GM23338 (cell line): ENCODE results near the gene CSF2. TPM values are rescaled to one million over a fixed set of nuclear protein-coding genes. Genes with fewer than 3 reads are reported as not detected.

ENCODE experiments used
- ATAC-seq: fragments of 200-7000 bp; cut with Tn5 transposase; 3 replicates; pipeline ENCODE4 v1.9.1; 2020
- DNase-seq: peaks from one replicate; pipeline ENCODE4 v3.0.0-alpha.2; 2015; ENCODE audit warnings: low spot score
- H2AFZ ChIP-seq: fragments of 200-600 bp; sonication (generic); 2 replicates; pipeline ENCODE4 v1.8.0; 2016; ENCODE audit warnings: antibody characterized with exemption, mild to moderate bottlenecking, moderate library complexity
- H3F3A ChIP-seq: fragments of 200-600 bp; sonication (generic); replicated peaks from 2 replicates; pipeline ENCODE4 v1.8.0; 2017; ENCODE audit warnings: antibody characterized with exemption, mixed run types, low read depth
- H3K27ac ChIP-seq: fragments of 200-600 bp; sonication (generic); 2 replicates; pipeline ENCODE4 v1.6.1; 2016; ENCODE audit warnings: low read depth
- H3K27me3 ChIP-seq: fragments of 200-600 bp; sonication (generic); 2 replicates; pipeline ENCODE4 v1.8.0; 2016; ENCODE audit warnings: mild to moderate bottlenecking, mixed run types, moderate library complexity; ENCODE audit not compliant: insufficient read depth
- H3K36me3 ChIP-seq: fragments of 200-600 bp; sonication (generic); 2 replicates; pipeline ENCODE4 v1.8.0; 2016; ENCODE audit warnings: mild to moderate bottlenecking; ENCODE audit not compliant: insufficient read depth
- H3K4me1 ChIP-seq: fragments of 200-600 bp; sonication (generic); 2 replicates; pipeline ENCODE4 v1.8.0; 2016; ENCODE audit warnings: mild to moderate bottlenecking, moderate library complexity; ENCODE audit not compliant: insufficient read depth
- H3K4me2 ChIP-seq: fragments of 200-600 bp; sonication (generic); 2 replicates; pipeline ENCODE4 v1.7.1; 2017; ENCODE audit warnings: mixed run types
- H3K4me3 ChIP-seq: fragments of 200-600 bp; sonication (generic); 2 replicates; pipeline ENCODE4 v1.6.1; 2016; ENCODE audit warnings: mixed run types
- H3K79me2 ChIP-seq: fragments of 200-600 bp; sonication (generic); replicated peaks from 2 replicates; pipeline ENCODE4 v1.8.0; 2017; ENCODE audit warnings: mild to moderate bottlenecking; ENCODE audit not compliant: insufficient read depth
- H3K9me2 ChIP-seq: fragments of 200-600 bp; sonication (generic); 2 replicates; pipeline ENCODE4 v1.8.0; 2017; ENCODE audit not compliant: insufficient read depth
- H4K20me1 ChIP-seq: fragments of 200-600 bp; sonication (generic); replicated peaks from 2 replicates; pipeline ENCODE4 v1.8.0; 2017; ENCODE audit warnings: mild to moderate bottlenecking; ENCODE audit not compliant: insufficient read depth
- H3K27ac Mint-ChIP-seq: 2 replicates; pipeline ENCODE4 v1.8.0; 2020; ENCODE audit warnings: inconsistent platforms, mild to moderate bottlenecking, moderate library complexity, mixed read lengths
- H3K27me3 Mint-ChIP-seq: 3 replicates; pipeline ENCODE4 v1.8.0; 2022; ENCODE audit warnings: low read depth, mild to moderate bottlenecking, moderate library complexity, mixed read lengths, inconsistent platforms; ENCODE audit not compliant: insufficient read depth, poor library complexity
- H3K36me3 Mint-ChIP-seq: 3 replicates; pipeline ENCODE4 v1.8.0; 2021; ENCODE audit warnings: low read depth, mild to moderate bottlenecking, inconsistent platforms, moderate library complexity, mixed read lengths
- H3K4me1 Mint-ChIP-seq: 3 replicates; pipeline ENCODE4 v1.8.0; 2020; ENCODE audit warnings: mild to moderate bottlenecking, inconsistent platforms, mixed read lengths
- H3K4me3 Mint-ChIP-seq: 3 replicates; pipeline ENCODE4 v1.8.0; 2021; ENCODE audit warnings: moderate library complexity, mild to moderate bottlenecking, inconsistent platforms, mixed read lengths
- H3K9me3 Mint-ChIP-seq: 3 replicates; pipeline ENCODE4 v1.8.0; 2020; ENCODE audit warnings: moderate library complexity, mild to moderate bottlenecking, inconsistent platforms, mixed read lengths
- CREB1 ChIP-seq: fragments of 250-450 bp; sonication (Bioruptor Pico); IDR thresholded peaks from 2 replicates; pipeline ENCODE4 v1.5.0; 2020; ENCODE audit warnings: low read depth, mild to moderate bottlenecking, moderate library complexity
- EZH2 ChIP-seq: fragments of 200-600 bp; sonication (generic); IDR thresholded peaks from one replicate; pipeline ENCODE4 v1.8.0; 2017; ENCODE audit warnings: antibody characterized with exemption, mild to moderate bottlenecking, low read depth; ENCODE audit not compliant: unreplicated experiment
- EZH2phosphoT487 ChIP-seq: fragments of 200-600 bp; sonication (generic); IDR thresholded peaks from one replicate; pipeline ENCODE4 v1.8.1; 2018; ENCODE audit warnings: antibody characterized with exemption; ENCODE audit not compliant: unreplicated experiment
- JUNB ChIP-seq: IDR thresholded peaks from one replicate; pipeline ENCODE4 v1.6.1; 2016; ENCODE audit warnings: antibody characterized with exemption; ENCODE audit not compliant: unreplicated experiment
- NANOG ChIP-seq: IDR thresholded peaks from 2 replicates; pipeline ENCODE4 v1.6.1; 2016; ENCODE audit warnings: antibody characterized with exemption, borderline replicate concordance
- POLR2AphosphoS5 ChIP-seq: IDR thresholded peaks from 2 replicates; pipeline ENCODE4 v1.6.1; 2016; ENCODE audit warnings: antibody characterized with exemption, low read depth
- STAT1 ChIP-seq: IDR thresholded peaks from one replicate; pipeline ENCODE4 v1.6.1; 2016; ENCODE audit warnings: antibody characterized with exemption; ENCODE audit not compliant: unreplicated experiment
- ZNF114 ChIP-seq: fragments of 250-450 bp; sonication (Bioruptor Pico); IDR thresholded peaks from 2 replicates; pipeline ENCODE4 v1.5.0; 2020; ENCODE audit warnings: mild to moderate bottlenecking, moderate library complexity
- ZNF331 ChIP-seq: fragments of 250-450 bp; sonication (Bioruptor Pico); IDR thresholded peaks from 2 replicates; pipeline ENCODE4 v1.5.0; 2020; ENCODE audit warnings: low read depth, mild to moderate bottlenecking, moderate library complexity
- polyA plus RNA-seq: library from polyadenylated mRNA; unstranded; fragments of >200 nt; fragmentation: Nextera tagmentation; extraction: Ambion mirVana; gene quantifications from 2 replicates; pipeline ENCODE4 v1.2.1, GENCODE V29; 2016
- total RNA-seq: library from RNA; depleted of rRNA; stranded (reverse); fragments of >200 nt; shearing (Covaris generic); gene quantifications from 2 replicates; pipeline ENCODE4 v1.2.3, GENCODE V29; 2014
- TF ChIP-seq, protein P1 (sequence below), 2 experiments: fragments of 200-600 bp in 1 of 2; sonication (generic) in 1 of 2; conservative IDR thresholded peaks; 2 replicates each; pipeline versions ENCODE4 v1.5.1 to v1.6.1; 2016 to 2017; ENCODE audit warnings: antibody characterized with exemption in 2 of 2, low read depth in 2 of 2, mild to moderate bottlenecking in 2 of 2, moderate library complexity in 1 of 2
- TF ChIP-seq, protein P2 (sequence below): IDR thresholded peaks from one replicate; pipeline ENCODE4 v1.6.1; 2018; ENCODE audit warnings: antibody characterized with exemption; ENCODE audit not compliant: unreplicated experiment
- TF ChIP-seq, protein P3 (sequence below): fragments of 250-450 bp; sonication (Bioruptor Pico); IDR thresholded peaks from 2 replicates; pipeline ENCODE4 v1.5.0; 2020; ENCODE audit warnings: mild to moderate bottlenecking, moderate library complexity
- TF ChIP-seq, protein P4 (sequence below): IDR thresholded peaks from 2 replicates; pipeline ENCODE4 v1.6.1; 2016; ENCODE audit warnings: antibody characterized with exemption

The CSF2 gene
- total and polyA plus RNA-seq, 2 experiments from 2014 or later = not detected

DNA sequence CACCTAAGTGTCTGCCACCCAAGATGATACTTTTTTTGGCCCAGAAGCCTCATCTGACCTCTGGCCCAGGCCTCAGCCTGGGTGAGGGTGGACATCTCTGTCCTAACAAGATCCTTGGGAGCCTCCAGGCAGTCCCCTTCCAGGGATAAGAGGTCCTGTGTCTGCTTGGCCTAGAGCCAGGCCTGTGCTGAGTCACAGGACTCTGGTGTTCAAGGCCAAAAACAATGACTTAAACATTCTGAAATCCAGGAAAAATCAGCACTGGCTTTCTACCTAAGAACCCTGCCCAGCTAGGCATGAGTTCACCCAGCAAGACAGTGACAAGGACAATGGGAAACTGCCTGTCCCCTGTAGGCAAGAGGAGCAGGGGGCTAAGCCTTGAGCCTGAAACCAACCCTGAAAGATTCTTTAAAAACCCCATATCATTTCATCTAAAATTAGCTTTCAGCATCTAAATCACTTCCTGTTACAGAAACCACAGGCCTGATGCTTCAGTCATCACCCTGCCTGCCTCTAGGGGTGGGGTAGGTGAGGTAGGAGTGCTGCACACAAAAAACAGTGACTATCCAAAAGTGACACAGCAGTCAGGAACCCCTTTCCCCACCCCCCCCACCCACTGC lies 29.9 kb downstream of the CSF2 start:
- DNase-seq (no peak), ATAC-seq (no peak)
- Histone ChIP-seq H3K9me2 (no peaks in the 10 kb centered on the region), H3K27ac (no peak overlapping the region), H3F3A (no peaks in the 10 kb centered on the region), H3K4me3 (no peak overlapping the region), H2AFZ (no peak overlapping the region), H3K79me2 (no peaks in the 10 kb centered on the region), H4K20me1 (no peaks in the 10 kb centered on the region), H3K4me1 (no peaks in the 10 kb centered on the region), H3K36me3 (no peaks in the 10 kb centered on the region), H3K4me2 (no peak overlapping the region), H3K27me3 (no peaks in the 10 kb centered on the region)
- TF ChIP-seq ZNF114 (no peak), STAT1 (no peak), EZH2phosphoT487 (no peak), POLR2AphosphoS5 (no peak), NANOG (no peak), JUNB (no peak), EZH2 (no peak), CREB1 (no peak), ZNF331 (CRISPR knock-in tag) (no peak)
- TF ChIP-seq, protein P1, sequence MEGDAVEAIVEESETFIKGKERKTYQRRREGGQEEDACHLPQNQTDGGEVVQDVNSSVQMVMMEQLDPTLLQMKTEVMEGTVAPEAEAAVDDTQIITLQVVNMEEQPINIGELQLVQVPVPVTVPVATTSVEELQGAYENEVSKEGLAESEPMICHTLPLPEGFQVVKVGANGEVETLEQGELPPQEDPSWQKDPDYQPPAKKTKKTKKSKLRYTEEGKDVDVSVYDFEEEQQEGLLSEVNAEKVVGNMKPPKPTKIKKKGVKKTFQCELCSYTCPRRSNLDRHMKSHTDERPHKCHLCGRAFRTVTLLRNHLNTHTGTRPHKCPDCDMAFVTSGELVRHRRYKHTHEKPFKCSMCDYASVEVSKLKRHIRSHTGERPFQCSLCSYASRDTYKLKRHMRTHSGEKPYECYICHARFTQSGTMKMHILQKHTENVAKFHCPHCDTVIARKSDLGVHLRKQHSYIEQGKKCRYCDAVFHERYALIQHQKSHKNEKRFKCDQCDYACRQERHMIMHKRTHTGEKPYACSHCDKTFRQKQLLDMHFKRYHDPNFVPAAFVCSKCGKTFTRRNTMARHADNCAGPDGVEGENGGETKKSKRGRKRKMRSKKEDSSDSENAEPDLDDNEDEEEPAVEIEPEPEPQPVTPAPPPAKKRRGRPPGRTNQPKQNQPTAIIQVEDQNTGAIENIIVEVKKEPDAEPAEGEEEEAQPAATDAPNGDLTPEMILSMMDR (conservative IDR thresholded peaks at IDR 0.05; ENCODE audit: low read depth in 2 of 2) = no peak
- TF ChIP-seq, protein P2, sequence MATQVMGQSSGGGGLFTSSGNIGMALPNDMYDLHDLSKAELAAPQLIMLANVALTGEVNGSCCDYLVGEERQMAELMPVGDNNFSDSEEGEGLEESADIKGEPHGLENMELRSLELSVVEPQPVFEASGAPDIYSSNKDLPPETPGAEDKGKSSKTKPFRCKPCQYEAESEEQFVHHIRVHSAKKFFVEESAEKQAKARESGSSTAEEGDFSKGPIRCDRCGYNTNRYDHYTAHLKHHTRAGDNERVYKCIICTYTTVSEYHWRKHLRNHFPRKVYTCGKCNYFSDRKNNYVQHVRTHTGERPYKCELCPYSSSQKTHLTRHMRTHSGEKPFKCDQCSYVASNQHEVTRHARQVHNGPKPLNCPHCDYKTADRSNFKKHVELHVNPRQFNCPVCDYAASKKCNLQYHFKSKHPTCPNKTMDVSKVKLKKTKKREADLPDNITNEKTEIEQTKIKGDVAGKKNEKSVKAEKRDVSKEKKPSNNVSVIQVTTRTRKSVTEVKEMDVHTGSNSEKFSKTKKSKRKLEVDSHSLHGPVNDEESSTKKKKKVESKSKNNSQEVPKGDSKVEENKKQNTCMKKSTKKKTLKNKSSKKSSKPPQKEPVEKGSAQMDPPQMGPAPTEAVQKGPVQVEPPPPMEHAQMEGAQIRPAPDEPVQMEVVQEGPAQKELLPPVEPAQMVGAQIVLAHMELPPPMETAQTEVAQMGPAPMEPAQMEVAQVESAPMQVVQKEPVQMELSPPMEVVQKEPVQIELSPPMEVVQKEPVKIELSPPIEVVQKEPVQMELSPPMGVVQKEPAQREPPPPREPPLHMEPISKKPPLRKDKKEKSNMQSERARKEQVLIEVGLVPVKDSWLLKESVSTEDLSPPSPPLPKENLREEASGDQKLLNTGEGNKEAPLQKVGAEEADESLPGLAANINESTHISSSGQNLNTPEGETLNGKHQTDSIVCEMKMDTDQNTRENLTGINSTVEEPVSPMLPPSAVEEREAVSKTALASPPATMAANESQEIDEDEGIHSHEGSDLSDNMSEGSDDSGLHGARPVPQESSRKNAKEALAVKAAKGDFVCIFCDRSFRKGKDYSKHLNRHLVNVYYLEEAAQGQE = no peak
- TF ChIP-seq, protein P3, sequence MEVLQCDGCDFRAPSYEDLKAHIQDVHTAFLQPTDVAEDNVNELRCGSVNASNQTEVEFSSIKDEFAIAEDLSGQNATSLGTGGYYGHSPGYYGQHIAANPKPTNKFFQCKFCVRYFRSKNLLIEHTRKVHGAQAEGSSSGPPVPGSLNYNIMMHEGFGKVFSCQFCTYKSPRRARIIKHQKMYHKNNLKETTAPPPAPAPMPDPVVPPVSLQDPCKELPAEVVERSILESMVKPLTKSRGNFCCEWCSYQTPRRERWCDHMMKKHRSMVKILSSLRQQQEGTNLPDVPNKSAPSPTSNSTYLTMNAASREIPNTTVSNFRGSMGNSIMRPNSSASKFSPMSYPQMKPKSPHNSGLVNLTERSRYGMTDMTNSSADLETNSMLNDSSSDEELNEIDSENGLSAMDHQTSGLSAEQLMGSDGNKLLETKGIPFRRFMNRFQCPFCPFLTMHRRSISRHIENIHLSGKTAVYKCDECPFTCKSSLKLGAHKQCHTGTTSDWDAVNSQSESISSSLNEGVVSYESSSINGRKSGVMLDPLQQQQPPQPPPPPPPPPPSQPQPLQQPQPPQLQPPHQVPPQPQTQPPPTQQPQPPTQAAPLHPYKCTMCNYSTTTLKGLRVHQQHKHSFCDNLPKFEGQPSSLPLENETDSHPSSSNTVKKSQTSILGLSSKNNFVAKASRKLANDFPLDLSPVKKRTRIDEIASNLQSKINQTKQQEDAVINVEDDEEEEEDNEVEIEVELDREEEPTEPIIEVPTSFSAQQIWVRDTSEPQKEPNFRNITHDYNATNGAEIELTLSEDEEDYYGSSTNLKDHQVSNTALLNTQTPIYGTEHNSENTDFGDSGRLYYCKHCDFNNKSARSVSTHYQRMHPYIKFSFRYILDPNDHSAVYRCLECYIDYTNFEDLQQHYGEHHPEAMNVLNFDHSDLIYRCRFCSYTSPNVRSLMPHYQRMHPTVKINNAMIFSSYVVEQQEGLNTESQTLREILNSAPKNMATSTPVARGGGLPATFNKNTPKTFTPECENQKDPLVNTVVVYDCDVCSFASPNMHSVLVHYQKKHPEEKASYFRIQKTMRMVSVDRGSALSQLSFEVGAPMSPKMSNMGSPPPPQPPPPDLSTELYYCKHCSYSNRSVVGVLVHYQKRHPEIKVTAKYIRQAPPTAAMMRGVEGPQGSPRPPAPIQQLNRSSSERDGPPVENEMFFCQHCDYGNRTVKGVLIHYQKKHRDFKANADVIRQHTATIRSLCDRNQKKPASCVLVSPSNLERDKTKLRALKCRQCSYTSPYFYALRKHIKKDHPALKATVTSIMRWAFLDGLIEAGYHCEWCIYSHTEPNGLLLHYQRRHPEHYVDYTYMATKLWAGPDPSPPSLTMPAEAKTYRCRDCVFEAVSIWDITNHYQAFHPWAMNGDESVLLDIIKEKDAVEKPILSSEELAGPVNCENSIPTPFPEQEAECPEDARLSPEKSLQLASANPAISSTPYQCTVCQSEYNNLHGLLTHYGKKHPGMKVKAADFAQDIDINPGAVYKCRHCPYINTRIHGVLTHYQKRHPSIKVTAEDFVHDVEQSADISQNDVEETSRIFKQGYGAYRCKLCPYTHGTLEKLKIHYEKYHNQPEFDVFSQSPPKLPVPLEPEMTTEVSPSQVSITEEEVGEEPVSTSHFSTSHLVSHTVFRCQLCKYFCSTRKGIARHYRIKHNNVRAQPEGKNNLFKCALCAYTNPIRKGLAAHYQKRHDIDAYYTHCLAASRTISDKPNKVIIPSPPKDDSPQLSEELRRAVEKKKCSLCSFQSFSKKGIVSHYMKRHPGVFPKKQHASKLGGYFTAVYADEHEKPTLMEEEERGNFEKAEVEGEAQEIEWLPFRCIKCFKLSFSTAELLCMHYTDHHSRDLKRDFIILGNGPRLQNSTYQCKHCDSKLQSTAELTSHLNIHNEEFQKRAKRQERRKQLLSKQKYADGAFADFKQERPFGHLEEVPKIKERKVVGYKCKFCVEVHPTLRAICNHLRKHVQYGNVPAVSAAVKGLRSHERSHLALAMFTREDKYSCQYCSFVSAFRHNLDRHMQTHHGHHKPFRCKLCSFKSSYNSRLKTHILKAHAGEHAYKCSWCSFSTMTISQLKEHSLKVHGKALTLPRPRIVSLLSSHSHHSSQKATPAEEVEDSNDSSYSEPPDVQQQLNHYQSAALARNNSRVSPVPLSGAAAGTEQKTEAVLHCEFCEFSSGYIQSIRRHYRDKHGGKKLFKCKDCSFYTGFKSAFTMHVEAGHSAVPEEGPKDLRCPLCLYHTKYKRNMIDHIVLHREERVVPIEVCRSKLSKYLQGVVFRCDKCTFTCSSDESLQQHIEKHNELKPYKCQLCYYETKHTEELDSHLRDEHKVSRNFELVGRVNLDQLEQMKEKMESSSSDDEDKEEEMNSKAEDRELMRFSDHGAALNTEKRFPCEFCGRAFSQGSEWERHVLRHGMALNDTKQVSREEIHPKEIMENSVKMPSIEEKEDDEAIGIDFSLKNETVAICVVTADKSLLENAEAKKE = no peak
- TF ChIP-seq, protein P4, sequence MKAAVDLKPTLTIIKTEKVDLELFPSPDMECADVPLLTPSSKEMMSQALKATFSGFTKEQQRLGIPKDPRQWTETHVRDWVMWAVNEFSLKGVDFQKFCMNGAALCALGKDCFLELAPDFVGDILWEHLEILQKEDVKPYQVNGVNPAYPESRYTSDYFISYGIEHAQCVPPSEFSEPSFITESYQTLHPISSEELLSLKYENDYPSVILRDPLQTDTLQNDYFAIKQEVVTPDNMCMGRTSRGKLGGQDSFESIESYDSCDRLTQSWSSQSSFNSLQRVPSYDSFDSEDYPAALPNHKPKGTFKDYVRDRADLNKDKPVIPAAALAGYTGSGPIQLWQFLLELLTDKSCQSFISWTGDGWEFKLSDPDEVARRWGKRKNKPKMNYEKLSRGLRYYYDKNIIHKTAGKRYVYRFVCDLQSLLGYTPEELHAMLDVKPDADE = no peak
- Mint-ChIP-seq H3K4me3 (no peak overlapping the region), H3K4me1 (no peaks in the 10 kb centered on the region), H3K36me3 (no peaks in the 10 kb centered on the region), H3K27ac (no peak overlapping the region), H3K27me3 (no peaks in the 10 kb centered on the region), H3K9me3 (no peaks in the 10 kb centered on the region)
